IPS-15b (cell line): Measurements from ENCODE around the gene PTPRN2.

ENCODE experiments used
- H3K27me3 ChIP-seq: one replicate; pipeline ENCODE4 v1.6.1; 2013; ENCODE audit warnings: low read length; ENCODE audit not compliant: control insufficient read depth, insufficient read depth
- H3K36me3 ChIP-seq: one replicate; pipeline ENCODE4 v1.6.1; 2013; ENCODE audit warnings: low read length; ENCODE audit not compliant: control insufficient read depth, insufficient read depth
- H3K4me1 ChIP-seq: one replicate; pipeline ENCODE4 v1.6.1; 2013; ENCODE audit warnings: mild to moderate bottlenecking, low read length; ENCODE audit not compliant: control insufficient read depth, insufficient read depth
- H3K4me3 ChIP-seq: one replicate; pipeline ENCODE4 v1.5.1; 2013; ENCODE audit warnings: low read depth, low read length
- H3K9ac ChIP-seq: one replicate; pipeline ENCODE4 v1.6.1; 2013; ENCODE audit warnings: low read depth, mild to moderate bottlenecking, low read length
- H3K9me3 ChIP-seq: one replicate; pipeline ENCODE4 v1.6.1; 2013; ENCODE audit warnings: mild to moderate bottlenecking, low read length; ENCODE audit not compliant: control insufficient read depth, insufficient read depth

Gene PTPRN2

DNA sequence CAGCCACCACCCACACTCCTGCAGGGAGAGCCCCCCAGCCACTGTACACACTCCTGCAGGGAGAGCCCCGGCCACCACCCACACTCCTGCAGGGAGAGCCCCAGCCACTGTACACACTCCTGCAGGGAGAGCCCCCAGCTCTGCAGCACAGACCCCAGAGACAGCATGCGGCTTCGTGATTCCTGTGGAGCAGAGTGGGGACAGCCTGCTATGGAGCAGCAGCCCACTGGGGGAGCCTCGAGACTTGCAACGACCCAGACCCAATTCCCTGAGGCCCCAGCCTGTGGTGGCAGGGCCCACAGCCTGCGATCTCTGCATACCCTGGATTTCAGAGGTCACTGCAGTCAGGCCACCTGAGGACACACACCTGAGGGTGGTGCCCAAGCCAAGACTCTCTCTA lies 727.7 kb downstream of the PTPRN2 start:
- no peak overlapping the region for H3K4me3 ChIP-seq
- H3K4me1 ChIP-seq: no peaks in the 10 kb centered on the region
- H3K9me3 ChIP-seq: no peaks in the 10 kb centered on the region
- no peaks in the 10 kb centered on the region for H3K36me3 ChIP-seq
- no peak overlapping the region for H3K9ac ChIP-seq
- H3K27me3 ChIP-seq: no peaks in the 10 kb centered on the region

DNA sequence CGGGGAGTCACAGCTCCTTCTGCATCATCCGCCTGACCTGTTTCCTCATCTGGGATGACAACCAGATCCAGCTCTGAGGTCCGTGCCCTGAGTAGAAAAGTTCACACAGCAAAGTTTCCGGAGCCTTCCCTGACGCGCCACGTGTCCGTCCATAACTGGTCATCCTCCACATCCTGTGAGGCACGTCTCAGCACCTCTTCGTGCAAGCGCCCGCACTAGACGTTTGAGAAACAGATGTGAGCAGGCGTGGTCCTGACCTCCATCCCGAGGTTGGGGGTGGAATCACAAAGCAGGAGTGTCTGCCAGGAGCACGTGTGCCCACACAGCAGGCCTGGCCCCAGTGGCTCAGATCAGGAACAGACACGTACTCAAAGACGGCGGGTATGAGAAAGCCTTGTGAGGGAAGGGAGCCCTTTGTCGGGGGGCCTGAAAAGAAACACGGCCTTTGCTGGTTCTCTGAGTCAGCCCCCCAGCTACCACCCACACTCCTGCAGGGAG lies 730.0 kb downstream of the PTPRN2 start:
- no peaks in the 10 kb centered on the region for H3K27me3 ChIP-seq
- H3K4me3 ChIP-seq: no peak overlapping the region
- H3K4me1 ChIP-seq: no peaks in the 10 kb centered on the region
- H3K9me3 ChIP-seq: no peaks in the 10 kb centered on the region
- H3K36me3 ChIP-seq: no peaks in the 10 kb centered on the region
- no peak overlapping the region for H3K9ac ChIP-seq

DNA sequence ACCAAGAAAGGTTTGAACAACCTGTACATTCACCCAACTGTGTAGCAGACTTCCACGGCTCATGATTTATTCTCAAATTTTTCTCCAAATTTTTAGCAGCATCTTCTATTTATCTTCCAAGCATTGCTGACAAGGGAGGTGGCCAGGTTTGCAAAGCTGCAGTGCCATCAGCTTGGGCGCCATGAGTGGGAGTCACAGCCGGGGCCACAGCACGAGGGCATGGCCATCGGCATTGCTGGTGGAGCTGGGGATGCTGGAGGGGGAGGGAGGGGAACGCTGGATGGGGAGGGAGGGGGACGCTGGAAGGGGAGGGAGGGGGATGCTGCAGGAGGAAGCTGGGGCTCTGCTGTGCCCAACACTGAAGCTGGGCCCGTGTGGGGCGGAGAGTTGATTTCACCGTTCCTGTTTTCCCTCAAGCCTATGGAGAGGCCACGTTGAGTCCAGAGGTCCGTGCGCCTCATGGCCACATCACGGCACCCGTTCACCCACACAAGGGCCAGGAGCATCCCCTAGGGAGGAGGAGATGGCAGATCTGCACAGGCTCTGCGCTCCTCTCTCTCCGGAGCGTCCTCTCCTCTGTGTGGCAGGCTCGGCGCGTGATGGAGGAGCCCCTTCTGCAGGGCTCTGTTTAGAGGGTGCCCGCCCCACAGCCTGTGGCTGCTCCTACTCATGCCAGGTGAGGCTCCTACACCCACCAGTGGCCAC lies 730.6 kb downstream of the PTPRN2 start:
- Histone ChIP-seq H3K27me3 (no peaks in the 10 kb centered on the region), H3K9me3 (no peaks in the 10 kb centered on the region), H3K36me3 (no peaks in the 10 kb centered on the region), H3K4me1 (peaks cover 2% of the 10 kb centered on the region), H3K4me3 (no peak overlapping the region), H3K9ac (no peak overlapping the region)

DNA sequence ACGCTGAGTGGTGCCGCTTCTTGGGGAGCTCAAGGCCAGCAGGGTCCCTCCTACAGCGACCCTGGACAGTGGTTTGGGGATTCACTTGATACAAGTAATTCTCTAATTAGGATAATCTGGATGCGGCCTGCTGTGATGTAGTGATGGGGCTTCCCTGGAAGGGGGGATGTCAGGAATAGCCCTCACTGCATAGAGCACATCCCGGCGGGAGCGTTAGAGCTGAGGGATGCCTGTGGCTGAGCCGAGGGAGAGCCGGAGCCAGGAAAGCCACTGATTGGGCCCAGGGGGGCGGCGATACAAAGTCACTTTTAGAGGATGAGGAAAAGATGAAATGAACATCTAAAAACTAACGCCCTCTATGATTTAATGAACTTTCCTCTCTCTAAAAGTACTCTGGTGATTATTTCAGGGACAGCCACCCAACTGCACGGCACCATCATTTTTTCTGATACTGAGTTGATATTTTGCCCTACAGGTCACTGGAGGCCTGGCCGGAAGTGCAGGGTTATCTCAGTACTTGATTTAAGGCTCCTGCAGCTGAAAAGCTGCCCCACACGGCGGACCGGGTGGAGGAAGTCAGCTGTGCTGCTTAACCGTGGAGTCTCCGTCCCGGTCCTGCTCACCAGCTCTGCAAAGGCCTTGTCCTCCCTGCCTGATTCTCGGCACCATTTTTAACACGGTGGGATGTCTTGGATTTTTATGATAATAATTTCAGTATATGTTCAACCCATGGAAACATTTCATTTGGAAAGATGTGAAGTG lies 732.0 kb downstream of the PTPRN2 start:
- Histone ChIP-seq H3K36me3 (no peaks in the 10 kb centered on the region), H3K4me1 (peaks cover 3% of the 10 kb centered on the region), H3K9me3 (no peaks in the 10 kb centered on the region), H3K27me3 (no peaks in the 10 kb centered on the region), H3K9ac (no peak overlapping the region), H3K4me3 (no peak overlapping the region)

DNA sequence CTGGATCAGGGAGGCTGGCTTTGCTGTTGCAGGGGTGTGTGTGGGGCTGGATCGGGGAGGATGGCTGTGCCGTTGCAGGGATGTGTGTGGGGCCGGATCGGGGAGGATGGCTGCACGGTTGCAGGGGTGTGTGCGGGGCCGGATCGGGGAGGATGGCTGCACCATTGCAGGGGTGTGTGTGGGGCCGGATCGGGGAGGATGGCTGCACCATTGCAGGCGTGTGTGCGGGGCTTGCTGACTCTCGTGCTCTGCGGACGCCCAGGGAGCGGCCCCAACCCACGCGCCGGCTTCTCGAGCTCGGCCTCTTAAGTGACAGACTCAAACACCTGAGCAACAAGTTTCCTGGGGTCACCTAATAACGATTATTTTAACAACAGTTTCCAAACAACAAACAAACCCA lies 732.6 kb downstream of the PTPRN2 start:
- Histone ChIP-seq H3K27me3 (no peaks in the 10 kb centered on the region), H3K4me3 (no peak overlapping the region), H3K4me1 (peaks cover 3% of the 10 kb centered on the region), H3K9me3 (no peaks in the 10 kb centered on the region), H3K9ac (no peak overlapping the region), H3K36me3 (no peaks in the 10 kb centered on the region)

DNA sequence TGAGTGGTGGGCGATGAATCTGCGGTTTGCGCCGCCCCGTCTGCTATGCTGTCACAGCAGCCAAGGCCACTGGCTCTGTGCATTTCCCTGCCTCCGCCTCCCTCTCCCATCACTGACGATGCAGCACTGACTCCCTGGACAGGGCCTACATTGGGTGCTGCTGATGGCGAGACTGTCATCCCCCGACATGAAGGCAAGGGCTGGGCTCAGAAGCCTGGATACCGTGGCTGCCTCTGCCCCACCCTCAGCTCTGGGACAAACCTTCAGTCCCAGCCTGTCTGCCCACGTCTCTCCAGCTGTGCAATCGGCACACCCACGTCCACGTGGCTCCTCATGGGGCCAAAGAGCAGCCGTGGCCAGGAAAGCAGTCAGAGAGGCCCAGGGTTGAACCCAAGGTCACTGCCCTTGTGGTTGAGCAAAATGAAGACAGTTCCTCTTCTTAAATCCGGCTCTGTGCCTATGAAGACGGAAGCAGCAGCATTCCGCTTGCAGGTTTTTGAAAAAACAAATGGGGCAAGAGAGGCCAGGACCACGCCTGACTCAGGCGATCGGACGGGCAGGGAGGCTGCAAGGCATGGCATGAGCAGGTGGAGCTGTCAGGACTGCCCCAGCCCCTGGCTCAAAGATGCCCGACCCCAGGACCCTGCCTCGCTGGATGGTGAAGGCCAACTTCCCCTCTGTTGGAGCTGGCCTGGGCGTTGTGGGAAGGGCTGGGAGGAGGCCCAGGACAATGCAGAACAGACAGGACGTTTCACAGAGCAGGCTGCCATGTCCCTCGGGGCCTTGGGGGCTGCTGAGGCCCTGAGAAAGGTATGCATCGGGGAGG lies 733.3 kb downstream of the PTPRN2 start:
- peaks cover 3% of the 10 kb centered on the region for H3K4me1 ChIP-seq
- H3K36me3 ChIP-seq: no peaks in the 10 kb centered on the region
- no peaks in the 10 kb centered on the region for H3K9me3 ChIP-seq
- H3K27me3 ChIP-seq: no peaks in the 10 kb centered on the region
- no peak overlapping the region for H3K9ac ChIP-seq
- no peak overlapping the region for H3K4me3 ChIP-seq

DNA sequence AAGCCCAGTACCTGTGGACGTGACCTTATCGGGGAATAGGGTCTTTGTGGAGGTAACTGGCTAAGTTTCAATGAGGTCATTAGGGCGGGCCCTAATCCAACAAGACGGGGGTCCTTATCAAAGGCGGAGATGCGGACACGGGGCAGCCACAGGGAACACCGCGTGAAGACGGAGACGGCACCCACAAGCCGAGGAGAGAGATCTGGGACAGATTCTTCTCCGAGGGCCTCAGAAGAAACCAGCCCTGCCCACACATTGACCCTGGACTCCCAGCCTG lies 733.9 kb downstream of the PTPRN2 start:
- H3K9me3 ChIP-seq: no peaks in the 10 kb centered on the region
- H3K27me3 ChIP-seq: no peaks in the 10 kb centered on the region
- no peaks in the 10 kb centered on the region for H3K36me3 ChIP-seq
- H3K9ac ChIP-seq: no peak overlapping the region
- no peak overlapping the region for H3K4me3 ChIP-seq
- H3K4me1 ChIP-seq: peaks cover 3% of the 10 kb centered on the region

GRCh38 chr7:157853076-157853788 lies 734.4 kb downstream of the PTPRN2 start:
- no peaks in the 10 kb centered on the region for H3K36me3 ChIP-seq
- peaks cover 3% of the 10 kb centered on the region for H3K4me1 ChIP-seq
- no peak overlapping the region for H3K4me3 ChIP-seq
- no peaks in the 10 kb centered on the region for H3K9me3 ChIP-seq
- H3K9ac ChIP-seq: no peak overlapping the region
- H3K27me3 ChIP-seq: no peaks in the 10 kb centered on the region

- H3K36me3 ChIP-seq: no peaks in the 10 kb centered on the region
- H3K4me3 ChIP-seq: no peak overlapping the region
- no peak overlapping the region for H3K9ac ChIP-seq
Measured at GRCh38 chr7:157851501-157852067, 736.0 kb downstream of the PTPRN2 start.

GRCh38 chr7:157850481-157851444 lies 736.9 kb downstream of the PTPRN2 start:
- Histone ChIP-seq H3K9ac (no peak overlapping the region), H3K36me3 (no peaks in the 10 kb centered on the region), H3K9me3 (no peaks in the 10 kb centered on the region), H3K4me1 (peaks cover 3% of the 10 kb centered on the region), H3K27me3 (no peaks in the 10 kb centered on the region), H3K4me3 (no peak overlapping the region)

More at GRCh38 chr7:157851501-157852067, 736.0 kb downstream of the PTPRN2 start:
- no peaks in the 10 kb centered on the region for H3K27me3 ChIP-seq
- no peaks in the 10 kb centered on the region for H3K9me3 ChIP-seq
- peaks cover 3% of the 10 kb centered on the region for H3K4me1 ChIP-seq
